NCI-H82 (cell line): ENCODE results near the gene BPIFA3.
A peak's percentile ranks its signal among the peaks of the same experiment; 100 is the strongest.
"Not testable (repeated sequence)": the region's sequence is repeated elsewhere in the genome, so short reads cannot be mapped to it uniquely, and the experiment has no call there.

Source experiments
- DNase-seq: peaks from one replicate; lab custom pipeline; 2025; lab: John Stamatoyannopoulos, UW

Gene BPIFA3

DNA sequence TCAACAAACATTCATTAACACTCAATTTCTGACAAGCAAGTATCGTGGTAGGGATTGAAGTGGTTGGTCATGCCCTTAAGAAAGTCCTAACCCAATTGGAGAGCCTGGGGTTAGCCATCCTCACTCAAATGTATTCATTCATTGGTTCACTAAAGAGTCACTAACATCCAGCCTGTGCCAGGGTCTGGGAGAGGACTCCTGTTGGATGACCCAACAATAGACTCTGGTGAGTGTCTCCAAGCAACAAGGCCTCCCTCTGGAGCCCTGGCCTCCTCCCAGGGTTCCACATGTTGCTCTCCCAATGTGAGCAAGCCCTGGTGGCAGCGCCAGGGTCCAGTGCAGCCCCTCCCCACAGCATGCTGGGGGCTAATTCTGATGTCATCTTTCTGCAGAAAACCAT lies at the start of gene BPIFA3:
BPIFA3 (plus strand) TSS at position 301 of the 400 bp plus-strand sequence. CDS start 185 bp downstream, outside the sequence.
- DNase-seq, result no peak

DNA sequence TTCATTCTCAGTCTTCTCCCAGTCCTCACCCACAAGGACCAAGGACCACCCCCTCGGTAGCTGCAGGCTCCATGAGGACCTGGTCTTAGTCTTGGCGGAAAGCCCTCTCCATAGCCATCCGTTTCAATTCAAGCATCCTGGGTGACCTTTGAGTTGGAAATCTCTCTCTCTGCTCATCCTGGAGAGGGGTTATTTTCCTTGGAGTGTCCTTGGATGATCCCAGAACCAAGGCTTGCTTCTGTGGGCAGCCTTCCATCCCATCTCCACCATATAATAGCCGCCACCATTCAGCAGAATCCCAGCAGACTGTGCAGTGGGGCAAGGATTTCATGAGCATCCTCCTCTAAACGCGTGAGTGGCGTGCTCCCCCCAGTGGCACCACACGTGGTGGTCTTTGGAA lies 49.3 kb upstream of the BPIFA3 start, which contains the start of gene BPIFA2:
BPIFA2 (plus strand) TSS at position 301 of the 400 bp plus-strand sequence. CDS start 987 bp downstream, outside the sequence.
- no peak for DNase-seq

DNA sequence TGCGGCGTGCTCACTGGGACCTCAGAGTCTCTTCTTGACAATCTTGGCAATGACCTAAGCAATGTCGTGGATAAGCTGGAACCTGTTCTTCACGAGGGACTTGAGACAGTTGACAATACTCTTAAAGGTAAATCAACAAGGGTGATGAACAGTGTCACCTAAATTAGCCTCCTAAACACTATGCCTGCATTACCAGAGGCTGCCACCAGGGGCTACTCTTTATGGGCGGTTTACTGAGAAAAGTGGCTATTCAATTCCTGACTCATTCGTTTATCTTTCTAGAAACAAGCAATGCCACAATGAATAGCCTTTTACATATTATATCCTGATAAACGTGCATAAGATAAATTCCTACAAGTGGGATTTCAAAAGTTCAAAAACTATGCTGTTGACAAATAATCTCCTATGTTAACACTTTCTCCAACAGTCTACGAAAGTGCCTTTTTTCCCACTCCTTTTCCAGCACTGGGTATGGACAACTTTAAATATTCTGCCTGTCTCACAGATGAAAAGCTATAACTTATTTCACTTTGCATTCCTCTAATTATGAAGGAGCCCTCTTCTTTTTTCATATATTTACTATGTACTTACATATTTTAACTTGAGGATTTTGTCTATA lies 47.9 kb upstream of the BPIFA3 start:
- DNase-seq, result peak; percentile 71

DNA sequence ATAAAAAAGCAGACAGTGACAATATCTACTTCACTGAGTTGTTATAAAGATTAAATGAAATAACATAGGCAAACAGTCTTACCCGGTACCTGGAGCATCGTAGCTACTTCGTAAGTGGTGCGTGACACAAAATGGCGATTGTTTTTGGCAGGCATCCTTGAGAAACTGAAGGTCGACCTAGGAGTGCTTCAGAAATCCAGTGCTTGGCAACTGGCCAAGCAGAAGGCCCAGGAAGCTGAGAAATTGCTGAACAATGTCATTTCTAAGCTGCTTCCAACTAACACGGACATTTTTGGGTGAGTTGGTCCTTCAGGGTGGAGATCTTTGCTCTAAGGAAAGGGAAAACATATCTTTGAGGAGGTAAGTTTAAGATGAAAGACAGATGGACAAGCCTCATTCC lies 44.4 kb upstream of the BPIFA3 start:
- peak; percentile 38 for DNase-seq

DNA sequence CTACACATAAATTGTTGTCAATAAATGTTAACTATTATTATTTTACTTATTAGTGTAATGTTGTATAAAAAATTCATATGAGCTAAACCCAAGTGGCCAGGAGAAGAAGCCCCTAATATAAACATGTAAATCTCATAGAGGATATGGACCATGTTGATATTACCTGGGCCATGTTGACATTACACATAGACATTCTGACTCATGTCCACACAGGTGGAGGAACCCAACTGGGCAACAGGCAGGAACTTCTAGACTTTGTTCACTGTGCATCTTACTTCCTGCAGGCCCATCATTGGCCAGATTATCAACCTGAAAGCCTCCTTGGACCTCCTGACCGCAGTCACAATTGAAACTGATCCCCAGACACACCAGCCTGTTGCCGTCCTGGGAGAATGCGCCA lies 42.0 kb upstream of the BPIFA3 start:
- DNase-seq, result no peak

DNA sequence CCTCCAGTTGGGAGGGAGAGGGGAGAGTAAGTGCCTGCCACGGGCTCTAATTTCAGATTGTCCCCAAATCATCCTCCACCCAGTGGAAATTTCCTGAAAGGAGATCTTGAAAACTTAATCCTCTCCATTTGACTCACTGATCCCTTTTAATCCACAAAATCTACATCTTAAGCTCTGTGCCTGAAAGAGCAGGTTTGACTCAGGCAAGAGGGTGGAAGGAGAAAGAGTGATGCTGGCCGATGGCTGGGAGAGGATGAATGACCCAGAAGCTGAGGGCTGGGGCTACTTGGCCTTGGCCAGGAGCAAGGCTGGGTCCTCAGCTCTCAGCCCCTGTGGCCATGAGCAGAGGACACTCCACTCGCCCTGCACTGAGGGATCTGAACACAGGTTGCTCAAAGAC lies 41.1 kb upstream of the BPIFA3 start:
- DNase-seq, result peak; percentile 91

DNA sequence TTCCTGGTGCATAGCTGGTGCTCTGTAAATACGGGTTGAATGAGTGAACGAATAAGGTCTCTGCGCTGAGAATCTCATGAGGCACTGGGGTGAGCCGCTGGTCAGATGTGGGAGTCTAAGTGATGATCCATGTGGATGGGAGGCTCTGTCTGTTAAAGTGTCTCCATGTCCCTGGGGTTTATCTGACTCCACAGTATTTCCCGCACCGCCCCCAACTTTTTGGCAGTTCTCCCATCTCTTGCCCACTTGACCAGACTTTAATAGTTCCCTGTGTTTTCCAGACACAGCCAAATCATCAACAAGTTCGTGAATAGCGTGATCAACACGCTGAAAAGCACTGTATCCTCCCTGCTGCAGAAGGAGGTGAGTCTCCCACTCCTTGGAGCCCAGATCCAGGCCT lies 39.3 kb upstream of the BPIFA3 start:
- DNase-seq, result no peak

DNA sequence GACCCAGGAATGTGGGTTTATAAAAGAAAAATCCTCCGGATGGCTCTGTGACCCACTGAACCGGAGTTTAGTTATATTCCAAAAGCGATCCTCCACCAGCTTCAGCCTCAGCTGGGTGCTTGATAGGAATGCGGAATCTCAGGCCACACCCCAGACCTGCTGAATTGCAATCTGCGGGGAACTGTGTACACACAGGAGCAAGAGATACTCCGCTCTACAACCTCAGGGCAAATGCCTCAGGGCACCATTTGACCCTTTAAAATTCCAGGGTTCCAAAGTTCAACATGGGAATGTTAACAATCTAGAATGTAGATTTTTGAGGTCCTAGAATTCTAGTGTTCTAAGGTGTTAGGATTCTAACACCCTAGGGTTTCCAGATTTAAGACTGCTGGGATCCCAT lies 38.4 kb upstream of the BPIFA3 start:
- no peak for DNase-seq

DNA sequence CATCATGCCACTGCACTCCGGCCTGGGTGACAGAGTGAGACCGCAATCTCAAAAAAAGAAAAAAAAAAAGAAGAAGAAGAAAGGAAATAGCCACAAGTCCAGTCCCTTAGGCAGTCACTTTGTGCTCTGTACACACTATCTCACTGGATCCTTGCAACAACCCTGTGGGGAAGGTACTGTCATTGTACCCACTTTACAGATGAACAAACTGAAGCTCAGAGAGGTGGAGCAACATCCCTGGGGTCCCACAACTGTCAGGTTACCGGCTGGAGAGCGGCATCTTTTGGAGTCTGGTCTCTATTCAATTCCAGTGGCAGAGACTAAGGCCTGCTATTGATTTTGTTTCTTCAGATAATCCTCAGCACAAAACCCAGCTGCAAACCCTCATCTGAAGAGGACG lies 37.0 kb upstream of the BPIFA3 start:
- DNase-seq, result no peak

DNA sequence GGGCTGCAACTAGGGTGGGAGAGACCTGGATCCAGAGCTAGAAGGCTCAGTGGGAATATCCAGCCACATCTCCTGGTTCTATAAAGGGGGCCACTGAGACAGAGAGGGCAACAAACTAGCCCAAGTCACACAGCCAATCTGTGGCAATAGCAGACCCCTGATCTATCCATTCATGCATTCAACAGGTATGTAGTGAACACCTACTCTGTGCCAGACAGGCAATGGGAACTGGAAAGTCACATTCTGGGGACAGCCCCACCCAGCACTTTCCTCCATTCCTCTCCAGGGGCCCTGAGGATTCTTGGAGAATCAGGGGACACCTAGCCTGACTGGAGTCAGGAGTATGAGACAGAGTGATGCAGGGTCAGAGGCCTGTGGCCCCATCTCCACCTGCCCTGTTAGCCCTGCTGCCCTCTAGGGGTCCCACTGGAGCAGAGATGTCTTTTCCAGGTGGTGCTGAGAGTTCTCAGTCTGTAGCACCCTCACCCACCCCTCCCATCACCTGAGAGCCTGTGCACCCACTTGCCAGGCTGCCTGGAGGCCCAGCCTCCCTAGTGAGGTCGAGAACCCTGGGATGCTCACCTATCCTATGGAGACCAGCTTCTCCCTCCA lies 35.6 kb upstream of the BPIFA3 start:
- DNase-seq, result no peak

DNA sequence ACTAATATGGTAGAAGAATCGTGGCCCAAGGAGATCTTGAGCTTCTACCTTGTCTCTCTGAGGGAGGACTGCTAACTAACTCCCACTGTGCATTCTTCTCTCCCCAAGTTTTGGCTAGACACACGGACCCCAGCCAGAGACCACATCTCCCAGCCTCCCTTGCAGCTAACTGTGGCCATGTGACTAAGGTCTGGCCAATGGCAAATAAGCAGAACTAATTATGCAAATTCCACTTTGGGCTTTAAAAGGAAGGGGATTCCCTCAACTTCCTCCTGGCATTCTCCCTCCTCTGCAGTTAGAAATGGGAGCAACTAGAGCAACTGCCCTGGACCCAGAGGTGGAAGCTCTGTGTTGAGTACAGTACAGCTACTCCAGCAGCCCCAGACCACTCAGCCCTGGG lies 33.8 kb upstream of the BPIFA3 start:
- DNase-seq, result peak; percentile 40

DNA sequence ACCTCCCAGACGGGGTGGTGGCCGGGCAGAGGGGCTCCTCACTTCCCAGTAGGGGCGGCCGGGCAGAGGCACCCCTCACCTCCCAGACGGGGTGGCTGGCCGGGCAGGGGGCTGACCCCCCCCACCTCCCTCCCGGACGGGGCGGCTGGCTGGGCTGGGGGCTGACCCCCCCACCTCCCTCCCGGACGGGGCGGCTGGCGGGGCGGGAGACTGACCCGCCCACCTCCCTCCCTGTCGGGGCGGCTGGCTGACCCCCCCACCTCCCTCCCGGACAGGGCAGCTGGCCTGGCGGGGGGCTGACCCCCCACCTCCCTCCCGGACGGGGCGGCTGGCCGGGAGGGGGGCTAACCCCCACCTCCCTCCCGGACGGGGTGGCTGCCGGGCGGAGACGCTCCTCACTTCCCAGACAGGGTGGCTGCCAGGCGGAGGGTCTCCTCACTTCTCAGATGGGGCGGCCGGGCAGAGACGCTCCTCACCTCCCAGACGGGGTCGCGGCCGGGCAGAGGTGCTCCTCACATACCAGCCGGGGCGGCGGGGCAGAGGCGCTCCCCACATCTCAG lies 32.0 kb upstream of the BPIFA3 start:
- DNase-seq, result not testable (repeated sequence)

DNA sequence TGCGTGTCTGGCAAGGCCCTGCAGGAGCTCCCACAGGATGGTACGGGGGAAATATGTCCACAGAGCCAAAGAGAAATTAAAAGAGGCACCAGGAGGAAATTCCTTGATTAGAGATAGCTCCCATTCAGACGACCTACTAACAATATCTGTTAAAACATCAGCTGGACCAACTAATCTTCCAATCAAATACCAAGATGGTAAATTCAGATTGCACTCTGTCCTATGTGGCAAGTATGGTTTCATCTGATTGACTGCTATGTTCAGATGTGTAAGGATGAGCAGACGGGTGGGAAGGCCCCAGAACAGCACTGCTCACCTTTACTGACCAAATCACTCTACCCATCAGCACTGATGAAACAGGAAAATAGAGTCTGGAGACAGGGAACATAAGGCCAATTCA lies 29.7 kb upstream of the BPIFA3 start:
- no peak for DNase-seq

DNA sequence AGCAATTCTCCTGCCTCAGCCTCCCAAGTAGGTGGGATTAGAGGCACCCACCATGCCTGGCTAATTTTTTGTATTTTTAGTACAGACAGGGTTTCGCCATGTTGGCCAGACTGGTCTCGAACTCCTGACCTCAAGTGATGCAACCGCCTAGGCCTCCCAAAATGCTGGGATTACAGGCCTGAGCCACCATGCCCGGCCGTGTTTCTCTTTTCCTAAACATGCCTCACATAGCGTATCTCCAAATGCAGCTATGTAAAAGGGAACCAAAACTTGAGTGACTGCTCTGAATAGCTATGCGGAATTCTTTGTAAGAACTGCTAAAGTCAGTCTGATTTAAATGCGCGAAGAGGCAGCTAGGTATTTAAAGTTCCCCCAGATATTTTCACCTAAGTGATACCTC lies 28.7 kb upstream of the BPIFA3 start:
- DNase-seq, result no peak

DNA sequence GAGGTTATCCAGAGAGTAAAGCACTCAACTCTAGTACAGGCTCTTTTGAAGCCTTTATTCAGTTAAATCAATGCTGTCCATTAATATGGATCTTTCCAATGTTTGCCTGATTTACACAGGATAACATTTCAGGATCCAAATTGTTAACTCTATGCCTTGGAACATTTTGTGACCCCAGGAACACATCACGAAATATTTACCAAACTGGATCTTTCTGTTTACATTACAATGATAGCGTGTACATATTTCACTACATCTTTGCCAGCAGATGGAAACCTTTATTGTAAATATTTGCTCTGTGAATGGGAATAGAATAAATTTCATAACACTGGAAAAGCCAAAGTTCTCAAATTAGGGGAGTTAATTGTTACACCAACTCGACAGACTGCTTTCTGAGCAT lies 25.7 kb upstream of the BPIFA3 start:
- DNase-seq, result no peak

DNA sequence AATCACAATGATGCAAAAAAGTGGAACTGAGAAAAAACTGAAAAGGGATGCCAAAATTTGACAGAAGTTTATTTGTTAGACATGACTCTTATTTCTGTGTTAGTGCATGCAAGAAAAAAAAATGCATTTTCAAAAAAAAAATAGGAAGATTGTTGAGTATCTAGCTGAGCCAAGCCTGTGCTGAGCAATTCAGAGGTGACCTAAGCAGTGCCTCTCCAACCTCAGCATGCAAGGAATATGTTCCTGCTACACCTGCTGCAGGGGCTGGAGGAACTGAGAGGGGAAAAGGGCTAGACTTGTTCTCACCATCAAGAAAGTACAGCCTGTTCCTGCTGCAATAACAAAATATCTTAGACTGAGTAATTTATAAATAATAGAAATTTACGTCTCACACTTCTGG lies 25.2 kb upstream of the BPIFA3 start:
- DNase-seq, result no peak

DNA sequence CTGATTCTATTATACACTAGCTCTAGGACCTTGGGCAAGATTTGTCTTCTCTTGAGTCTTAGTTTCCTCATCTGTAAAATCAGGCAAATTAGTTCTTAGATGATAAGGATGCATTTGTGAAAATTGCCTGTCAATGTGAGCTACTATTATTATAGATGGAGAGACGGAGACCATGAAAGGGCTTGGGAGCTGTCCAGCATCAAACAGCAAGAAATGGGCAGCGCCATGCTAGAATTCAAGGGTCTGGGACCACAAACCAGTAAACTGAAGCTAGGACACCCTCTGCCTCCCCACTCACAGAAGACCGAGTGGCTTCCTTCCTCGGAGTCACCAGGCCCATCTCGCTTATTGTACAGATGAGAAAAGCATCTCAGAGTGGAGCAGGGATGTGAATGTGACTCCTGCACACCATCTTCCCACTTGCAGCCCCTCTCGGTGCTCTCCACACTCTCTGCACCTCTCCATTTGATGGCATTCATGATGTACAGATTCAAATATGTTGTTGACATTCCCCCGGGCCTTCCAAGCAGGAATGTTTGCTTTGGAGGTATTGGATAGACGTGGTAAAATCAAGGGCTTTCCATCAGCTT lies 24.1 kb upstream of the BPIFA3 start:
- DNase-seq, result no peak

DNA sequence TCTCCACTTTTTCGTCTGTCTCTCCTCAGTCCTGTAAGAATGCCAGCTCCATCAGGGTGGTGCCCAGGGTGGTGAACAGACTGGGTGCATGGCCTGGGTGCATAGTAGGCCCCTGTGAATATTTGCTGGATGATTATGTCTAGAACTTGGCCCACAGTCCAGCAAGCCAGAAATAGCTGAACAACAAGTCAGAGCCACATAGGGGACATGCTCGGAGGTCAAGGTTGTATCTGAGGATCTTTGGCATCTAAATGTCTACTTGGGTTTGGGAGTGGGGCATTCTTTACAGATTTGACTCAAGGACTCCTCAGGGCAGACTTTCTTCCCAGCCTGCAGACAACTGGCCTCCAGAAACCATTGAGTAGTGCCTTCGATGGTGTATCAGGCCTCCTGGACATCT lies 18.1 kb upstream of the BPIFA3 start:
- no peak for DNase-seq

DNA sequence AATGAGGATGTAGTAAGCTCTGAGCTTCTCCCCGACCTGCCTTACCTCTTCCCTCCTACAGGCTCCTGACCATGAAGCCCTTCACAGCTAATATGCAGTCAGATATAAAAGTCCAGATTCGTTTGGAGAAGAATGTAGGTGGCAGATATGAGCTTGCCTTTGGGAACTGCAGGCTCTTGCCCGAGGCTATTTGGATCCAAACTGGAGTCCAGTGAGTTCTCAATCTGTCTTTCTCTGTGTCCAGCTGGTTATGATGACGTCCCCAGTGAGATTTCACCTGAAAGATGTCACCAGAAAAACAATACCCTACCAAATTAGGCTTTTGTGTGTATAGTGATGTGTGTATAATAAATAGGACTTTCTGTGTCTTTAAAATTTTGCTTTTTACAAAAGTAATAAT lies 14.7 kb upstream of the BPIFA3 start:
- no peak for DNase-seq

DNA sequence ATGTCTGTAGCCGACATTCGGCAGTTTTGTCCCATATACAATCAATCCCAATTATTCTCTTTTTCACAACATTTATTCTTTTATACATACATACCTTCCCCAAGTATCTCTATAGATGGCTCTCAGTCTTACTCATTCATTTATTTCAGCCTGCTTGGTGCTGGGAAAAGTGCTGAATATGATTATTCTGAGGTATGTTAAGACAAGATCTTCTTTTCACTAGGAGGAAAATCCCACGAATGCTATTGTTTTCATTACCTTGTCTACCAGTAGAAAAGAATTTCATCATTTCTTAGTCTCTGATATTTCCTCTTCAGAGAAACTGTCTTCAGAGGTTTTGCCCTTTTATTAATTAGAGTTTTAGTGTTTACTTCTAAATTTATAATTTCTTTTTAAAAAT lies 13.7 kb upstream of the BPIFA3 start:
- no peak for DNase-seq

DNA sequence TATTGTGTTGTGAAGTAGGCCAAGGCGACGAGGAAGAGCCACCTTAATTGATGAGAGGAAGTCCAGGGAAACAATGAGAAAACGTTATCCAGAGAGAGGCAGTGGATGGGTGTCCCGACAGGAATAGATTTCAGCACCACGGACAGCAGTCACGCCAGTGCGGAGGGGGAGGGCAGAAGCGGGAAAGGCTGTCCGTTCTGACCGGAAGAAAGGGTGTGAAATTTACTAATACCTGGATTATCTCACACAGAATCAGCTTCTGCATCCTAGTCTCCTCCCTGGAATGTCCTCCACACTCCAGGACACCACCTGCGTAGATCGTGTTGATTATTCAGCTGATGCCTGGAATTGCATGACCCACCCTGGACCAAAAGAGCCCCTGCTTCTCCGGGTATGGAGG lies 7.4 kb upstream of the BPIFA3 start:
- peak; percentile 41 for DNase-seq

DNA sequence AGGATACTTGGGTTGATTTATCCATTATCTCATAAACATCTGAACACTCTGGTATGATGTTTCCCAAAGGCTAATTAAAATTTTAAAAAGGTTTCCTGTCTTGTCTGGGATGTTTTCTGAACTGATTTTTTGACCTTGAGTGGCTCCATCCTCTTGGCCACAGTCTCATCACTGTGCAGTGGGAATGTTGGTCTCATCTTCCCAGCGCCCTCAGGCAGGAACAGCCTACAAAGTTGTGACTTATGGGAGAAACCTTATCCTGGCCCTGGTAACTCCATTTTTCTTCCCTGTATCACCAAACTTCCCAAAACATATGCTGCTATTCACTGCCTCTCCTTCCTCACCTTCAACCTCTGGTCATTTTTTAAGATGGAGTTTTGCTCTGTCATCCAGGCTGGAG lies 6.8 kb upstream of the BPIFA3 start:
- DNase-seq, result no peak

DNA sequence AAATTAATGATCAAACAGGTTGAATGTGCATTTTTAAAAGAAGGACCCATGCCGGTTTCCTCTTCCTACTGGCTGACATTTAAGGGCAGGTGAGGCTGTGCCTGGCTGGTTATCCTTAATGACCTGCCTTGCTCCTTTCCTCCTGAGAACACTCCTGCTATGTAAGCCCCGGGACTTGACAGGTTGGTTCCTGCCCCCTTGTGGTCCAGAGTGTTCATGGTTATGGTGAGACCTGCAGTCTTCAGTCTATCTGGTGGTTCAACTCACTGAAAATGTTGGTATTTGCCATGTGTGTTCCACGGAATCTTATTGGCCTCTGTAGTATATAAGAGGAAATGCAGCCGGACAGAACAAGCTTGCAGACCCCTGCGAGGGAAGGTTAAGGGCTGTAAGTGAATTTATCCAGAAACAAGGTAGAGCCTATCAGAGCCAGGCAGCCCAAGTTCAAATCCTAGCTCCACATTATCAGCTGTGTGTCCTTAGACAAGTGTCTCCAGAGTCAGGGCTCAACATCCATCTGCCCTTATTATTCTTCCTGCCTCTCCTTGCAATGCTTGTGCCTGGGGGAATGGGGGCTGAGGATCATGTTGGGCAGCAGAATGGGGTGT lies 5.2 kb upstream of the BPIFA3 start:
- DNase-seq, result peak; percentile 92
